Measurements from ENCODE around the gene ABCF2.

Gene ABCF2

GRCh38 chr7:151237244-151238189 lies 10.5 kb upstream of the ABCF2 start:
- Histone ChIP-seq H3K27me3 (replicated peaks) (no peaks in the 10 kb centered on the region), H3K27ac (no peak overlapping the region), H3K4me3 (ENCODE audit: low read depth, low read length) (no peak overlapping the region), H3K36me3 (replicated peaks) (peaks cover 76% of the 10 kb centered on the region)
- TF ChIP-seq, protein P1, sequence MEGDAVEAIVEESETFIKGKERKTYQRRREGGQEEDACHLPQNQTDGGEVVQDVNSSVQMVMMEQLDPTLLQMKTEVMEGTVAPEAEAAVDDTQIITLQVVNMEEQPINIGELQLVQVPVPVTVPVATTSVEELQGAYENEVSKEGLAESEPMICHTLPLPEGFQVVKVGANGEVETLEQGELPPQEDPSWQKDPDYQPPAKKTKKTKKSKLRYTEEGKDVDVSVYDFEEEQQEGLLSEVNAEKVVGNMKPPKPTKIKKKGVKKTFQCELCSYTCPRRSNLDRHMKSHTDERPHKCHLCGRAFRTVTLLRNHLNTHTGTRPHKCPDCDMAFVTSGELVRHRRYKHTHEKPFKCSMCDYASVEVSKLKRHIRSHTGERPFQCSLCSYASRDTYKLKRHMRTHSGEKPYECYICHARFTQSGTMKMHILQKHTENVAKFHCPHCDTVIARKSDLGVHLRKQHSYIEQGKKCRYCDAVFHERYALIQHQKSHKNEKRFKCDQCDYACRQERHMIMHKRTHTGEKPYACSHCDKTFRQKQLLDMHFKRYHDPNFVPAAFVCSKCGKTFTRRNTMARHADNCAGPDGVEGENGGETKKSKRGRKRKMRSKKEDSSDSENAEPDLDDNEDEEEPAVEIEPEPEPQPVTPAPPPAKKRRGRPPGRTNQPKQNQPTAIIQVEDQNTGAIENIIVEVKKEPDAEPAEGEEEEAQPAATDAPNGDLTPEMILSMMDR (IDR thresholded peaks at IDR 0.05; ENCODE audit: low read depth, low read length, missing control alignments), result no peak
- DNase-seq, result no peak
- in situ Hi-C loops (cut with HindIII; ENCODE audit: low pct_ligation_motif_present, low sequenced_read_pairs), result no loop called here

- in situ Hi-C loops (cut with HindIII; ENCODE audit: low pct_ligation_motif_present, low sequenced_read_pairs), result no loop called here
- no peak for DNase-seq
- Histone ChIP-seq H3K27ac (no peak overlapping the region), H3K36me3 (replicated peaks) (peaks cover 70% of the 10 kb centered on the region), H3K4me3 (ENCODE audit: low read depth, low read length) (no peak overlapping the region), H3K27me3 (replicated peaks) (no peaks in the 10 kb centered on the region)
- TF ChIP-seq, protein P1 (IDR thresholded peaks at IDR 0.05; ENCODE audit: low read depth, low read length, missing control alignments), result no peak
Observed at GRCh38 chr7:151236406-151236805, 9.4 kb upstream of the ABCF2 start.

DNA sequence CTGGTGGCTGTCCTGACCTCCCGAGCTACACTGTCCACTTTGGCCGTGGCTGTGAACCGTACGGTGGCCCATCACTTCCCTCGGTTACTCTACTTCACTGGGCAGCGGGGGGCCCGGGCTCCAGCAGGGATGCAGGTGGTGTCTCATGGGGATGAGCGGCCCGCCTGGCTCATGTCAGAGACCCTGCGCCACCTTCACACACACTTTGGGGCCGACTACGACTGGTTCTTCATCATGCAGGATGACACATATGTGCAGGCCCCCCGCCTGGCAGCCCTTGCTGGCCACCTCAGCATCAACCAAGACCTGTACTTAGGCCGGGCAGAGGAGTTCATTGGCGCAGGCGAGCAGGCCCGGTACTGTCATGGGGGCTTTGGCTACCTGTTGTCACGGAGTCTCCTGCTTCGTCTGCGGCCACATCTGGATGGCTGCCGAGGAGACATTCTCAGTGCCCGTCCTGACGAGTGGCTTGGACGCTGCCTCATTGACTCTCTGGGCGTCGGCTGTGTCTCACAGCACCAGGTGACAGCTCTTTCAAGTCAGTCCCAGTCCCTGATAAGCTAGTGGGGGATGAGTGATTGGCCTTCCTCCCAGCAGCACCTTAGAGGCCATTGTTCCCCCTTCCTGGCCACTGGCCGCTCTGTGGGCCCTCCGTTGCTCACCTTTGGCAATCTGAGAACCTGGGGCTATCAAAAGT lies 8.2 kb upstream of the ABCF2 start:
- Histone ChIP-seq H3K4me3 (ENCODE audit: low read depth, low read length) (no peak overlapping the region), H3K36me3 (replicated peaks) (peaks cover 58% of the 10 kb centered on the region), H3K27ac (no peak overlapping the region), H3K27me3 (replicated peaks) (no peaks in the 10 kb centered on the region)
- in situ Hi-C loops (cut with HindIII; ENCODE audit: low pct_ligation_motif_present, low sequenced_read_pairs), result no loop called here
- TF ChIP-seq, protein P1 (IDR thresholded peaks at IDR 0.05; ENCODE audit: low read depth, low read length, missing control alignments), result no peak
- DNase-seq, result no peak

GRCh38 chr7:151233804-151234203 lies 6.8 kb upstream of the ABCF2 start:
- H3K36me3 ChIP-seq (replicated peaks), result peaks cover 45% of the 10 kb centered on the region
- peak overlapping the region; percentile 84 for H3K27ac ChIP-seq
- TF ChIP-seq, protein P1 (IDR thresholded peaks at IDR 0.05; ENCODE audit: low read depth, low read length, missing control alignments), result no peak
- no peaks in the 10 kb centered on the region for H3K27me3 ChIP-seq (replicated peaks)
- H3K4me3 ChIP-seq (ENCODE audit: low read depth, low read length), result peak overlapping the region; percentile 98
- DNase-seq, result no peak
- in situ Hi-C loops (cut with HindIII; ENCODE audit: low pct_ligation_motif_present, low sequenced_read_pairs), result no loop called here

GRCh38 chr7:151232917-151233701 lies 6.1 kb upstream of the ABCF2 start:
- Histone ChIP-seq H3K36me3 (replicated peaks) (peaks cover 38% of the 10 kb centered on the region), H3K27me3 (replicated peaks) (no peaks in the 10 kb centered on the region), H3K4me3 (ENCODE audit: low read depth, low read length) (peak overlapping the region; percentile 98), H3K27ac (peak overlapping the region; percentile 84)
- TF ChIP-seq, protein P1 (IDR thresholded peaks at IDR 0.05; ENCODE audit: low read depth, low read length, missing control alignments), result peak; percentile 5
- in situ Hi-C loops (cut with HindIII; ENCODE audit: low pct_ligation_motif_present, low sequenced_read_pairs), result no loop called here
- DNase-seq, result peak; percentile 78

Measured in brain microvascular endothelial cell (primary cell).